WI38 (cell line): ENCODE measurements around the gene SYNM.

Experiments used
- H3K4me3 ChIP-seq: 2 replicates; pipeline ENCODE4 v1.5.1; 2011; ENCODE audit warnings: low read depth, mild to moderate bottlenecking, control low read depth, low read length
- TF ChIP-seq, protein P1 (sequence below): IDR thresholded peaks from 2 replicates; pipeline ENCODE4 v1.5.1; 2012; ENCODE audit warnings: low read depth, mild to moderate bottlenecking, control low read depth, low read length

Gene SYNM

GRCh38 chr15:99172171-99172570, 67.3 kb downstream of the SYNM start:
- TF ChIP-seq, protein P1, sequence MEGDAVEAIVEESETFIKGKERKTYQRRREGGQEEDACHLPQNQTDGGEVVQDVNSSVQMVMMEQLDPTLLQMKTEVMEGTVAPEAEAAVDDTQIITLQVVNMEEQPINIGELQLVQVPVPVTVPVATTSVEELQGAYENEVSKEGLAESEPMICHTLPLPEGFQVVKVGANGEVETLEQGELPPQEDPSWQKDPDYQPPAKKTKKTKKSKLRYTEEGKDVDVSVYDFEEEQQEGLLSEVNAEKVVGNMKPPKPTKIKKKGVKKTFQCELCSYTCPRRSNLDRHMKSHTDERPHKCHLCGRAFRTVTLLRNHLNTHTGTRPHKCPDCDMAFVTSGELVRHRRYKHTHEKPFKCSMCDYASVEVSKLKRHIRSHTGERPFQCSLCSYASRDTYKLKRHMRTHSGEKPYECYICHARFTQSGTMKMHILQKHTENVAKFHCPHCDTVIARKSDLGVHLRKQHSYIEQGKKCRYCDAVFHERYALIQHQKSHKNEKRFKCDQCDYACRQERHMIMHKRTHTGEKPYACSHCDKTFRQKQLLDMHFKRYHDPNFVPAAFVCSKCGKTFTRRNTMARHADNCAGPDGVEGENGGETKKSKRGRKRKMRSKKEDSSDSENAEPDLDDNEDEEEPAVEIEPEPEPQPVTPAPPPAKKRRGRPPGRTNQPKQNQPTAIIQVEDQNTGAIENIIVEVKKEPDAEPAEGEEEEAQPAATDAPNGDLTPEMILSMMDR: no peak
- H3K4me3 ChIP-seq: no peak overlapping the region

DNA sequence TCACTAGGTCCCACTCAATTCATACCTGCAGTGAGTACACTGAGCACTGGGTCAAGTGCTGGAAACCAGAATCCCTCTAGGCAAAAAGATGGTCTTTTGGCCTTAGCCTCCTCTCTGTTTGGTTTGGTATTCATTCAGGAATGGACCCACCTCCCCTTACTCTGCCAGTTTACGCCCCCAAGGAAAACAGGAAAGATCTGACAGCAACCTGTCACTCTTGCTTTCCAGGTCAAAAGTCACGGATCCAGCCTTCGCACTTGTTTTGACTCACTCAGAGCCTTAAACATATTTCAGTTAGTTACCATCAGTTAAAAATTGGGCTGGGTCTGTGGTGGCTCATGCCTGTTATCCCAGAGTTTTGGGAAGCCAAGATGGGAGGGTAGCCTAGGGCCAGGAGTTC, 68.1 kb downstream of the SYNM start:
- TF ChIP-seq, protein P1: no peak

GRCh38 chr15:99174567-99175395, 69.9 kb downstream of the SYNM start:
- no peak overlapping the region for H3K4me3 ChIP-seq
- TF ChIP-seq, protein P1: no peak

More for the DNA sequence above, 68.1 kb downstream of the SYNM start:
- no peak overlapping the region for H3K4me3 ChIP-seq

- H3K4me3 ChIP-seq: no peak overlapping the region
- TF ChIP-seq, protein P1: no peak
Observed at GRCh38 chr15:99176757-99177156, 71.9 kb downstream of the SYNM start.

- no peak overlapping the region for H3K4me3 ChIP-seq
- TF ChIP-seq, protein P1: no peak
Observed at GRCh38 chr15:99177679-99178078, 72.8 kb downstream of the SYNM start.

DNA sequence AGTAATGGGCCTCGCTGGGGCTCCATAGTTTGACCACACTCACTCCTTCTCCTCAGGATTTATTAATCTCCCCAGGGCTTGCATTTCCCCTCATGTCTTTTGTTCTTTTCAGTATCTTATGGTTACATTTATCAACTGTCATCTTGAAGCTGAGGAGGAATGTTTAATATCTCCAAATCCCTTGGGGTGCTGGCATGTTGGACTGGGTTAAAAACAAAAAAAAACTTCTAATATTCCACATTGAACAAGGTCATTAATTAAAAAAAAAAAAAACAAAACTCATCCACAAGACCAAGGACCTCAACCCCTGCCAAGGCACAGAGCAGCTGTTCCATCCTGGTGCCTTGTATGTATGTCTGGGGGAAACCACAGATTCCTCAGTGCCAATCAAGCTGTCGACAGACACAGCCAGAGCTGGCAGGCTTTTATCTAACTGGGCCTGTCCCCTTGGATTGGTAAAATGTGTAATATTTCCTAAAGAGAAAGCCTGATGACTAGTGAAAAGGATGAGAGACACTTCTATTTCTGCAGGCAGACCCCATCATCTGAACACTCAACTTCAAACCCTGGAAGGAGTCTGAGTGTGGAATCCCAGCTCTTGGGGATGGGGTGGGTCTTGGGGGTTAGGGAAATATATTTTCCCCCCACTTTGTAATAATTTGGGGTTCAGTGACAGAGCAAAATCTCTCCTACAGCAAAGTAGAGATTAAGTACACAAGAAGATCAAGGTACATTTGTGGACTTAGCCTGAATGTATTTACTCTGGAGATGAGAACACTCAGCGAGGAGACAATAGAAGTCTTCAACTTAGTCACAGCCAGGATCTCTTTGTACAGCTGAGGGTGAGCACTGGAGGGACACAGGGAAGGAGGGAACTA, 75.4 kb downstream of the SYNM start:
- TF ChIP-seq, protein P1: no peak
- H3K4me3 ChIP-seq: no peak overlapping the region

DNA sequence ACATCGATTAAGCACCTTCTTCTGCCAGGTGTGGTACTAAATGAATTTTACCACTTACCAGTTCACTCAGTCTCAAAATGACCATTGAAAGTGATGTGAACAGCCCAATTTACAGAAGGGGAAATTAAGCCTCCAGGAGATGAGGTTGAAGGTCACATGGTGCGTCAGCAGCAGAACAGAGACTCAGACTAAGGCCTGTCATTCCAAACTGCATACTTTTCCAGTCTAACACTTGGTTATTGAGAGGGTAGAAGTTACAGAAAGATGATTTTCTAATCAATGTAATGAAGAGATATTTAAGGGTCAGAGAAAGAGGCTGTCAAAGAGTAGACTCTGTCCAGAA, 76.1 kb downstream of the SYNM start:
- H3K4me3 ChIP-seq: no peak overlapping the region
- TF ChIP-seq, protein P1: no peak
